CD4-positive, alpha-beta T cell (primary cell): Measurements from ENCODE around the gene NEGR1. TPM values are rescaled to one million over a fixed set of nuclear protein-coding genes. Genes with fewer than 3 reads are reported as not detected.

ENCODE experiments used
- ATAC-seq: fragments of 200-7000 bp; cut with Tn5 transposase; one replicate; pipeline ENCODE4 v1.10.0; 2022; ENCODE audit warnings: mild to moderate bottlenecking; ENCODE audit not compliant: poor library complexity
- CTCF ChIA-PET: fragments of 350-600 bp; sonication (Branson Sonifier 250); formaldehyde crosslinking; loops from one replicate; lab custom pipeline; 2021; ENCODE audit warnings: antibody characterized with exemption, inconsistent platforms; lab: Charles Lee
- POLR2A ChIA-PET: fragments of 350-600 bp; sonication (Branson Sonifier 250); formaldehyde crosslinking; loops from one replicate; lab custom pipeline; 2021; ENCODE audit warnings: antibody characterized with exemption, inconsistent platforms; lab: Charles Lee
- DNase-seq, 14 experiments: peaks; one replicate each; pipeline ENCODE4 v3.0.0-alpha.2; 2013 to 2020; ENCODE audit warnings: mixed read lengths in 2 of 14
- H3K27ac ChIP-seq, 2 donors: one replicate each; pipeline versions ENCODE4 v1.5.1 to v1.7.0; 2013; ENCODE audit warnings: low read length in 2 of 2, low read depth in 1 of 2, mild to moderate bottlenecking in 1 of 2
- H3K27me3 ChIP-seq, 2 experiments: 1 replicate in 1 of 2; 2 replicates in 1 of 2; pipeline versions ENCODE4 v1.6.1 to v1.7.0; 2013; ENCODE audit warnings: low read length in 2 of 2, control low read depth in 1 of 2, mild to moderate bottlenecking in 1 of 2, moderate library complexity in 1 of 2; ENCODE audit not compliant: insufficient read depth in 2 of 2, control insufficient read depth in 1 of 2
- H3K36me3 ChIP-seq: one replicate; pipeline ENCODE4 v1.6.1; 2013; ENCODE audit warnings: low read length, control low read depth; ENCODE audit not compliant: insufficient read depth
- H3K4me1 ChIP-seq: one replicate; pipeline ENCODE4 v1.6.1; 2013; ENCODE audit warnings: low read length, control low read depth; ENCODE audit not compliant: insufficient read depth
- H3K4me3 ChIP-seq: one replicate; pipeline ENCODE4 v1.5.1; 2013; ENCODE audit warnings: mild to moderate bottlenecking, low read length, moderate library complexity
- H3K9me3 ChIP-seq, 2 experiments: 1 replicate in 1 of 2; 2 replicates in 1 of 2; pipeline versions ENCODE4 v1.6.1 to v1.7.0; 2013; ENCODE audit warnings: low read length in 2 of 2, mild to moderate bottlenecking in 2 of 2, control low read depth in 1 of 2, moderate library complexity in 1 of 2; ENCODE audit not compliant: control insufficient read depth in 1 of 2, insufficient read depth in 1 of 2
- H3K27ac Mint-ChIP-seq: one replicate; pipeline ENCODE4 v1.8.0; 2020; ENCODE audit warnings: mixed read lengths
- H3K27me3 Mint-ChIP-seq: one replicate; pipeline ENCODE4 v1.8.0; 2021; ENCODE audit warnings: mixed read lengths
- H3K36me3 Mint-ChIP-seq: one replicate; pipeline ENCODE4 v1.8.0; 2021; ENCODE audit warnings: low read depth, mixed read lengths
- H3K4me1 Mint-ChIP-seq: one replicate; pipeline ENCODE4 v1.8.0; 2021; ENCODE audit warnings: low read depth, mixed read lengths
- H3K4me3 Mint-ChIP-seq: one replicate; pipeline ENCODE4 v1.8.0; 2020; ENCODE audit warnings: mild to moderate bottlenecking, mixed read lengths
- H3K9me3 Mint-ChIP-seq: one replicate; pipeline ENCODE4 v1.8.0; 2020; ENCODE audit warnings: mixed read lengths
- intact Hi-C, 2 experiments: fragments of 100-400 bp; cut with DNase I in 1 of 2; cut with micrococcal nuclease in 1 of 2; formaldehyde crosslinking; loops; one replicate each; pipeline versions ENCODE4 v1.15.1 to v1.9.0; 2023 to 2025; cut with DNase I, micrococcal nuclease
- total RNA-seq, 174 experiments: library from RNA in 2 of 174; stranded (reverse) in 2 of 174; gene quantifications; one replicate each; pipeline ENCODE4 v1.2.3 and lab custom pipeline; 2021 to 2026
- TF ChIP-seq, protein P1 (sequence below): fragments of 200-600 bp; IDR thresholded peaks from one replicate; pipeline ENCODE4 v1.8.0; 2022; ENCODE audit warnings: antibody characterized with exemption, mild to moderate bottlenecking

Gene NEGR1
- total RNA-seq, 2 experiments from 2014 or later: 0.03 TPM

- ChIA-PET POLR2A (no interaction called here), CTCF (no interaction called here)
- Histone ChIP-seq H3K4me3 (no peak overlapping the region), H3K27me3 (no peaks in the 10 kb centered on the region), H3K4me1 (no peaks in the 10 kb centered on the region), H3K36me3 (no peaks in the 10 kb centered on the region), H3K9me3 (peaks cover 0 to 4% of the 10 kb centered on the region in 2 experiments), H3K27ac (no peak overlapping the region)
- intact Hi-C loops: no loop called here
- no peak for ATAC-seq
- H3K27me3 Mint-ChIP-seq: no peaks in the 10 kb centered on the region
- no peak overlapping the region for H3K4me3 Mint-ChIP-seq
- no peak for DNase-seq
- H3K9me3 Mint-ChIP-seq: no peaks in the 10 kb centered on the region
- H3K4me1 Mint-ChIP-seq: no peaks in the 10 kb centered on the region
- no peak overlapping the region for H3K27ac Mint-ChIP-seq
- TF ChIP-seq, protein P1, sequence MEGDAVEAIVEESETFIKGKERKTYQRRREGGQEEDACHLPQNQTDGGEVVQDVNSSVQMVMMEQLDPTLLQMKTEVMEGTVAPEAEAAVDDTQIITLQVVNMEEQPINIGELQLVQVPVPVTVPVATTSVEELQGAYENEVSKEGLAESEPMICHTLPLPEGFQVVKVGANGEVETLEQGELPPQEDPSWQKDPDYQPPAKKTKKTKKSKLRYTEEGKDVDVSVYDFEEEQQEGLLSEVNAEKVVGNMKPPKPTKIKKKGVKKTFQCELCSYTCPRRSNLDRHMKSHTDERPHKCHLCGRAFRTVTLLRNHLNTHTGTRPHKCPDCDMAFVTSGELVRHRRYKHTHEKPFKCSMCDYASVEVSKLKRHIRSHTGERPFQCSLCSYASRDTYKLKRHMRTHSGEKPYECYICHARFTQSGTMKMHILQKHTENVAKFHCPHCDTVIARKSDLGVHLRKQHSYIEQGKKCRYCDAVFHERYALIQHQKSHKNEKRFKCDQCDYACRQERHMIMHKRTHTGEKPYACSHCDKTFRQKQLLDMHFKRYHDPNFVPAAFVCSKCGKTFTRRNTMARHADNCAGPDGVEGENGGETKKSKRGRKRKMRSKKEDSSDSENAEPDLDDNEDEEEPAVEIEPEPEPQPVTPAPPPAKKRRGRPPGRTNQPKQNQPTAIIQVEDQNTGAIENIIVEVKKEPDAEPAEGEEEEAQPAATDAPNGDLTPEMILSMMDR: no peak
- no peaks in the 10 kb centered on the region for H3K36me3 Mint-ChIP-seq
Measured at GRCh38 chr1:71850936-71851335, 431.4 kb downstream of the NEGR1 start.

DNA sequence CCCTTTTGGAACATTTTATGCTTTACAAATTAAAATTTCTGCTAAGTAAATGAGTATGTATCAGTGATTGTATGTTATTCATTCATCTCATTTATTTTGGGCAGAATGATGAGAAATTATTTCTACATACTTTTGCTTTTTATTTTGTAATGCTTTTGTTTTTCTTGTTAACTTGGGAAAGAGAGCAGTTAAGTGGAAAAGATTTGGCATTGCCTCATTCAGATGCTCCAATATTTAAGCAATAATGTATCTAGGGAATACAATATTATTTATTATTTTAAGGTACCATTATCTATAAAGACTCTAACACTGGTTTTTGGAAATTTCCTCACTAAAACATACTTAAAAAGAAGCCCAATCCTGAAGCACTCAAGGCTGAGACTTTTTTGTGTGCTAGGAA lies 431.8 kb downstream of the NEGR1 start:
- no peaks in the 10 kb centered on the region for H3K27me3 ChIP-seq
- no peak overlapping the region for H3K4me3 Mint-ChIP-seq

DNA sequence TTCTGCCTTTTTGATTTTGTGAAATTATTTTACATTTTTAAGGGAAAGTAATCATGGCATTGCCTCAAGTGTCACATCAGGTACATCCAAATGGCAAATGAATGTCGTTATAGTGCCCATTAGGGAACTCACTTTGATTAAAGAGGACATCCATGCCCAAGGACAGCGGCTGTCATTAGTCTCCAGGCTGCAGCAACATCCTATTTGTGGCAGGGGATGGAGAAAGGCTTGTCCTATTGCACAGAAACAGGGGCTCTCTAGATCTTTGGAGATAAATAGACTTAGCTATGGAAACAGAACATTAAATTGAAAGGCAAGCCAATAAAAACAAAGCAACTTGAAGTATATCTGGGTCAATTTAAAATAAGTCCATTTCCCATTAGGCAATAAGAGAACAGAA lies 439.3 kb downstream of the NEGR1 start:
- Histone ChIP-seq H3K9me3 (no peaks in the 10 kb centered on the region), H3K27me3 (no peaks in the 10 kb centered on the region), H3K27ac (no peak overlapping the region), H3K4me1 (no peaks in the 10 kb centered on the region), H3K4me3 (no peak overlapping the region), H3K36me3 (no peaks in the 10 kb centered on the region)
- H3K27me3 Mint-ChIP-seq: no peaks in the 10 kb centered on the region
- ChIA-PET CTCF (no interaction called here), POLR2A (no interaction called here)
- DNase-seq (no peak), ATAC-seq (no peak)
- no peak overlapping the region for H3K4me3 Mint-ChIP-seq
- H3K27ac Mint-ChIP-seq: no peak overlapping the region
- intact Hi-C loops: no loop called here
- TF ChIP-seq, protein P1: no peak
- no peaks in the 10 kb centered on the region for H3K4me1 Mint-ChIP-seq
- no peaks in the 10 kb centered on the region for H3K36me3 Mint-ChIP-seq
- H3K9me3 Mint-ChIP-seq: no peaks in the 10 kb centered on the region

More for the DNA sequence above, 431.8 kb downstream of the NEGR1 start:
- CTCF ChIA-PET: no interaction called here
- Histone ChIP-seq H3K4me3 (no peak overlapping the region), H3K36me3 (no peaks in the 10 kb centered on the region), H3K4me1 (no peaks in the 10 kb centered on the region), H3K27ac (no peak overlapping the region), H3K9me3 (peaks cover 0 to 4% of the 10 kb centered on the region in 2 experiments)
- no peaks in the 10 kb centered on the region for H3K4me1 Mint-ChIP-seq
- POLR2A ChIA-PET: no interaction called here
- no peaks in the 10 kb centered on the region for H3K9me3 Mint-ChIP-seq
- H3K36me3 Mint-ChIP-seq: no peaks in the 10 kb centered on the region
- H3K27me3 Mint-ChIP-seq: no peaks in the 10 kb centered on the region
- intact Hi-C loops: no loop called here
- ATAC-seq (no peak), DNase-seq (no peak)
- TF ChIP-seq, protein P1: no peak
- H3K27ac Mint-ChIP-seq: no peak overlapping the region
